Stimulated activated naive CD4-positive, alpha-beta T cell (primary cell): ENCODE results near the gene STMP1.
"Not testable (repeated sequence)": the region's sequence is repeated elsewhere in the genome, so short reads cannot be mapped to it uniquely, and the experiment has no call there.

Source experiments
- DNase-seq, 6 experiments: peaks; one replicate each; lab custom pipeline; 2025; lab: John Stamatoyannopoulos, UW

Gene STMP1

DNA sequence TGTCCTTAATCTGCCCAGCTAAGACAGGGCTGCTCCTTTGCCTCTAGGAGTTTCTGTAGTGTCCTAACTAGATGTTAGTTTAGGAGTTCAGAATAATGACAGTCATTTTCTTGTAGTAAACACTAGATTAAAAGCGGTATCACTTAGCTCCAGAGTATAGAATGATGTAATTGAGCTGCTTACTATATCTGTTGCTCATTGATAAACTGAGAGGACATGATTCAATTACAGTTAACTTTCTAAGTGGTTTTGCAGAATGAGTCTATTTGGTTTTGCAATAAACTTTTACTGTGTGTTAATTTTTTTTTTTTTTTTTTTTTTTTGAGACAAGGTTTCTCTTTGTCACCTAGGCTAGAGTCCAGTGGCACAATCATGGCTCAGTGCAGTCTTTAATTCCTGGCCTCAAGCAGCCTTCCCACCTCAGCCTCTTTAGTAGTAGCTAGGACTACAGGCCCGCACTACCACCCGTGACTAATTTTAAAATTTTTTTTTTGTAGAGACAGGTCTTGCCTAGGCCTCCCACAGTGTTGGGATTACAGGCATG, 1.8 kb downstream of the STMP1 start:
- DNase-seq: peak in 1 of 6 experiments; percentile 1

DNA sequence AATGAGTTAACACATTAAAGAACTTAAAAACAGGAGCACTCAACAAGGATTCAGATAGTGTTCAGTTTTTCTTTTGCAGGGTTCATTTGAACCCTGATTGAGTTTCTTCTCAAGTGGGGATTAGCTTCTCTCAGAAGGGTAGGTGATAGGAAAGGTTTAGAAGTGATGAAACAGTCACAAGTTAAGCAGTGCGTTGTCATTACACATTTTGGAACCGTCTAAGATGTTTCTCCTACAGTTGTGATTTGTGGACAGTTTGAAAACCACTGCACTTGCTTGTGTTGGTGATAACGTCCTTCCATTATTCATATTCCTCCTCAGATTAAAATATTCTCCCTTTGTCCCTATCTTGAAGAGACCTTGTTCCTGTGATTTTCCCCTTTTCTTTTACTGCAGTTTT, 2.7 kb downstream of the STMP1 start:
- DNase-seq: no peak

DNA sequence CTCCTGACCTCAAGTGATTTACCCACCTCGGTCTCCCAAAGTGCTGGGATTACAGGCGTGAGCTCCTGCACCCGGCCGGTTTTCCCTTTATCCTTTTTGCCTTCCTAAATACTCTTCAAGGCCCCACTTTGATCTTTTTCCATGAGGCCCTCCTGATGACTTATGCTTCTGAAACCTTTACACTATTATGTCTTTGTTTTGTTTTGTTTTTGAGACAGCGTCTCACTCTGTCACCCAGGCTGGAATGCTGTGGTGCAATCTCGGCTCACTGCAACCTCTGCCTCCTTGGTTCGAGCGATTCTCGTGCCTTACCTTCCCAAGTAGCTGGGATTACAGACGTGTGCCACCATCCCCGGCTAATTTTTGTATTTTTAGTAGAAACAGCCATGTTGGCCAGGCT, 3.8 kb downstream of the STMP1 start:
- DNase-seq: no peak

DNA sequence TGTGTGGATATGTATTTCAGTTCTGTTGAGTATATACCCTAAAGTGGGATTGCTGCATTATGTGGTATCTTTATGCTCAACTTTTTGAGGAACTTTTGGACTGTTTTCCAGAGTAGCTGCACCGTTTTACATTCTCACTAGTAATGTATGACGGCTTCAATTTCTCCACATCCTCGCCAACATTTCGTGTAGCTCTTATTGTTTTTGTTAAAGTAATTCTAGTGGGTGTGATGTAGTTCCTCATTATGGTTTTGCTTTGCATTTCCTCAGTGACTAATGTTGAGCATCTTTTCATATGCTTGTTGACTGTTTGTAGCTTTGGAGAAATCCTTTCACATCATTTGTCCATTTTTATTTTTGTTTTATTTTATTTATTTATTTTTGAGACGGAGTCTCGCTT, 4.5 kb downstream of the STMP1 start:
- no peak for DNase-seq

DNA sequence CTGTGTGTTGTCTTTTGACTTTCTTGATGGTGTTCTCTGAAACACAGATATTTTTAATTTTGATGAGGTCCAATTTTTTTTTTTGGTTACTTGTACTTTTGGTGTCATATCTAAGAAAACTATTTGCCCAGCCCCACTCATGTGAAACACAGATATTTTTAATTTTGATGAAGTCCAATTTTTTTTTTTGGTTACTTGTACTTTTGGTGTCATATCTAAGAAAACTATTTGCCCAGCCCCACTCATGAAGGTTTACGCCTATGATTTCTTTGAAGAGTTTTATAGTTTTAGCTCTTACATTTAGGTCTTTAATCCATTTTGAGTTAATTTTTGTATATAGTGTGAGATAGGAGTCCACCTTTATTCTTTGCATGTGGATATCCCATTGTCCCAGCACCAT, 5.3 kb downstream of the STMP1 start:
- not testable (repeated sequence) for DNase-seq

DNA sequence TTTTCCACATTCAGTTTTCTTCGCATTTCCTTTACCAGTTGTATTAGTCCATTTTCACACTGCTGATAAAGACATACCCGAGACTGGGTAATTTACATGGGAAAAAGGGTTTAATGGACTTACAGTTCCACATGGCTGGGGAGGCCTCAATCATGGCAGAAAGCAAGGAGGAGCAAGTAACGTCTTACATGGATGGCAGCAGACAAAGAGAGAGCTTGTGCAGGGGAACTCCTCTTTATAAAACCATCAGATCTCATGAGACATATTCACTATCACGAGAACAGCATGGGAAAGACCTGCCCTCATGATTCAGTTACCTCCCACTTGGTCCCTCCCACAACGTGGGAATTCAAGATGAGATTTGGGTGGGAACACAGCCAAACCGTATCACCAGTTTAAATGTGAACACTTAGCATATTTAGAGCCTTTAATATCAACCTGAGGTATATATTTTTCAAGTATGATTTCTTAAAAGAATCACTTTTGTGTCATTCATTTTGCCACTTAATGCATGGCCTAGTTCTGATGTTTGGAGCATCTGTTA, 6.6 kb downstream of the STMP1 start:
- DNase-seq: not testable (repeated sequence)

DNA sequence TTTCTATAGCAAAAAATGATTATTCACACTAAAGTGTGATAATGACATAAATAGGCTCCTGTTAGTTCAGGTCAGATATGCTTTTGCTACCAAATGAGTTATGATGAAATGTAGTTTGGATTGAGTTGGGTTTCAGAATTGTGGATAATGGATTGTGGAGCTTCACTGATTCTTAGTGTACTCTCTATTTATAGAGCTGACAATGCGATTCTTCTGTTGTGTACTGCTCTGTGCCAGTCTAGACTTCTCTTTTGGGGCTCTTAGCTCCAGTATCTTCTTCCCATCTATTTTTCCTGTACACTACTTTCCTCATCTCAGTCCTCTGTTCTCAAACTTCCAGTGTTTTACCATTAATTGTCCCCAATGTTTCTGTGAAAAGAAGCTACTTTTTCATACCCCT, 7.5 kb downstream of the STMP1 start:
- no peak for DNase-seq

DNA sequence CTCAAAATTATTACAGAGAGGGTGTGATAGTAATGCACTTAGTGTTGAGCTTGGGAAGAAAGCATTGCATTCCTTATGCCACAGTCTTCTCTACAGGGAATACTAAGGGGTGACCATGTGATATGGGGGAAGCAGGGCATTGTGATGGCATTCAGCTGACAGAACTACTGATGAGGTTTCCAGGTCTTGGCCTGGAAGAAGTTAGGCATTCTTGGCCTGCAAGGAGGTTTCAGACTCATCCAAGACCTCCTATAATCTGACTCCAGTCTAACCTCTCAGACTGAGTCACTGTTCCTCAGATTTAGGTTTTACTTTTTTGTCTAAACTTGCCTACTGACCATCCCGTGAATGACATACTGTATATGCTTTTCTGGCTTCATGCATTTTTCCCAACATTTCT, 7.9 kb downstream of the STMP1 start:
- no peak for DNase-seq

DNA sequence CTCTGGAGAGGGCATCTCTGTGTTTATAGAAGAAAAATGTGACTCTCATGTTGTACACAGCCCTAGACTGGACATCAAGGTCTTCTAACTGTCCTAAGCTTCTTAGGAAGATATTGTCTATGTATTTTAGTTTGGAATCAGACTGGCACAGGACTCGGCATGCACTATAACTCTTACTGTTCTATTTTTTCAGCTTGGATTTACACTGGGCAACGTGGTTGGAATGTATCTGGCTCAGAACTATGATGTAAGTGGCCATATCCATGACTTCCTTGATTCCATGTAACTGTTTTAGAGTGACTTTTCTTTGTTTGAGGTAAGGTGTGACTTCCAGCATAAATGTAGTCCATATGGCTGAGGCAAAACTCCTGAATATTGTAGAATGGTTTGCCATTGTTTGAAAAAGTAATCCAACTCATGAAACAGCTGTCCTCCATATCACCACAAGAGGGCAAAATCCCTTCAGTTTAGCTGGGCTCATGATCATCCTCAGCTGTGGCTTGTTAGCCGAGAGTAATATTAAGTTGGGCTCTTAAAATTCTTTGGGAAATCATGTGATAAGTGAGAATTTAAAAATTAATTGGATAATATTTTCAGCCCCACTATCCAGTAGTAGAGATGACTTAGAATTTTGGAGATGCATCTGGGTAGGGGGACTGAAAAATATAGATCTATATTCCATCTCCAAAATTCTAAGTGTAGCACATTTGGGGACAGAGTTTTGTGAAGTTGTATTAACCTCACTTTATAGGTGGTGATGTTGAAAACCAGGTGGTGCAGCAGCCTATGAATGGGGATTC, 10.4 kb downstream of the STMP1 start:
- peak in 2 of 6 experiments; percentile 3 to 20 for DNase-seq

DNA sequence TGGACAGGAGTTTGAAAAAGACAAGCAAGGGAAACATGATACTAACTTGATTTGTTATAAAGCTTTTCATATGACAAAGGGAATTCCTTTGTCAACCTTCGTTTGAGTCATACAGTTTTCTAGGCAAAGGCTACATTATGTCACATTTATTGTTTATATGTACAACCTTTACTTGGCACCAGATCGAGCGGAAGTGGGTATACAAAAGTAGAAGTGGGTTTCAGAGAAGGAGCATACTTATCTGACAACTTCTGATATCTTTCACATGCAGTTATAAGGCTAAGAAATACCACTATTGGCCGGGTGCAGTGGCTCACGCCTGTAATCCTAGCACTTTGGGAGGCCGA, 11.0 kb downstream of the STMP1 start:
- DNase-seq: no peak

DNA sequence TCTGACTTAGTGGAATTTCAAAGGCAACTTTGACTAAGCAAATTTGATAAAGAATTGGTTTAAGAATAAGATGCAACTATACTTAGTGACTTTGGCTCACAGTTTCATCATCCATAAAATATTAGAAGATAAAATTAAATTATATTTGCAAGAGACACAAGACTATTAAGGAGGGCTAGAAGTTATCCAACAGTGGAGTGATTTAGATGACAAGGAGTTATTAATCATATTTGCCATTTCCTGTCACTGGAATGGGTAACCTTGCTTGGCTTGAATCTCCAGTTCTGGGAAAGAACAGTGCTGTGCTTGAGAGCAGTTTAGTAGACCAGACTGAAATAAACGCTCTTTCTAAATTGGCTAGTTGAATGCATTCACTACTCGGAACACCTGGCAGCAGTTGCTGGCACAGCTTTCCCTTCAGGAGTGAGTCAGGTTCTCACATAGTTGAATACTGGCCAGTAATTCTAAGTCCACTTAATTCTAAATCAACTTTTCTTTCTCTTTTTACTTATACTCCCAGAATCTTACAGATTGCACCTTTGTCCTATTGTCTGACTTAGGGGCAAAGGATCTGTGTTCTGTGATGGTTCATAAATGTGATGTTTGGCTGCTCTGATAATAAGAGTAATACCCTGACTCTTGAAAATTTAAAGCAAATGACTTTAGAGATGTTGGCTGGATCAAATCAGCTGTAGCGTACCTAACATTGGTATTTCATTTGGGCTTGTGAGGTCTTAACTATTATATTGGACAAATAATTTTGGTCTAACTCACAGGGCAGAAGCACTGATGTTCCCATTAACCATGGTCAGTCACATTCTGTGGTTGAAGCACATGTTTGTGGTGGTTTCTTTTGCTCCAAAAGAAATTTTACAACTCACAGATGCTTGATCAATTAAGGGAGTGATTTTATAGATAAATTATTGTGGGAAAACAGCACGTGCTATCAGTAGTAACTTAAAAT, 16.6 kb downstream of the STMP1 start:
- DNase-seq: no peak

DNA sequence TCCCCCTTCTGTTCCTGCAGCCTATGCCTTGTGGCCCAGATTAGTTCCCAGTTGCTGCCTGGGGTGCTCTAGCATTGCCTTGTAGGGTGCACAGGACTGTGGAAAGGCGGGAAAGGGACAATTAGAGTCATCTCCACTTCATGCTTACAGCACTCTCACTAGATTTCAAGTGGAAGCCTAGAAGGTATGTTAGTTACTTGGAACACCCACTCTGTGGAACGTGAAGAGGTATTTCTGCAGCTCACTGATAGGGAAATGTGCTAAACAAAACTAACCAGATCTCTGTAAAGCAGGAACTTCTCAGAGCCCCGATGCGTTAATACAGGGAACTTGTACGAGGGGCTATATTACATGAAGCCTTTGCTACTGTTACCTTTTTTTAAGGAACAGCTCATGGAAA, 19.4 kb downstream of the STMP1 start:
- DNase-seq: no peak

DNA sequence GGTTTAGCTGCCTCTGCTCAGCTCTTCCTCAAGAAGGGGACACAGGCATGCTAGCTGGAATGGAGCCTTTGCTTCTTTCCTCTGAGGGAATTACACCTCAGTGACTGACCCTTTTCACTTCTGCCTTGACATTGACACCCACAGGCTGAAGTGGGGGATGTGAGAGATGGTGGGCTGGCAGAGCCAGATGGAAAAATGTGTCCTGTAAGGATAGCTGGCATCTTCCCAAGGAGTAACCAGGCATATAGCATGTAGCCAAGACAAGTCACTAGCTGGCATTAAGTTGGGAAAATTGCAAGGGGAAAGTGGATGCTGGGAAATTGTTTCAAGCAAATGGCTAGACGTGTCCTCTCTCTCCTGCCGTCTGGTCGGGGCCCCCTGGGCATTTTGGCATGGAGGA, 19.9 kb downstream of the STMP1 start:
- no peak for DNase-seq

DNA sequence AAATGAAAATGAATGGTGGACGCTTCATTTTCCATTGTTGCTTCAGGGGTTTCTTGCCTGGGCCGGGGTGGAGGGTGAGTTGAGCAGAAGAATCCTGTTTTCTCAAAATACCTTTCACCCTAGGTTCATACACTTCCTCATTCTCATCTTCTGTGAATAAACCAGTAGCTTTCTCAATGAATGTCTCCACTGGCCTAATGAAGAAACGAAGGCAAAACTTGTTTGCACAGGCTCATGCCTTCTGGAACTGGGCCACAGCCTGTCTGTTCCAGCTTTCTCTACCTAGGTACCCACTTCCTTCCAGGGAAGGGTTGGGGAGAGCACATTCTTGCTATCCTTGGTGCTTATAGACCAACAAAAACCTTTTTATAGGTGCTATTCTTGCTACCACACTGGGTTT, 21.3 kb downstream of the STMP1 start:
- DNase-seq: no peak

DNA sequence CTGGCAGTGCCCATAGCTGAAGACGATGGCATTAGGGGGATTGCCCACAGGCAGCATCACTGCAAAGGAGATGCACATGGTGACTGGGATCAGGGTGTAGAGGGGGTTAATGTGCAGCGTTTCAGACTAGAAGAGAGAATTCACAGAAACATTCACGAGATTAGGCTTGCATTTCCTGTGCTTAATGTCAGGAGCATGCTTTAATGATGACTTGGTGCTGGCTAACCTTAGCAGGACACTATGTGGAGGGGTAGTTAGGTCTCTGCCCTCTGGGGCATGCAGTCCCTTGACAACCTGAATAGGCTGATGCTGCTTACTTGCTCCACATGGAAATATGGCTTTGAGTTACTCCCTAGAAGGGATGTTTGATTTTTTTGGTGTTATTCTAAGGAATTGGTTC, 21.8 kb downstream of the STMP1 start:
- DNase-seq: no peak

DNA sequence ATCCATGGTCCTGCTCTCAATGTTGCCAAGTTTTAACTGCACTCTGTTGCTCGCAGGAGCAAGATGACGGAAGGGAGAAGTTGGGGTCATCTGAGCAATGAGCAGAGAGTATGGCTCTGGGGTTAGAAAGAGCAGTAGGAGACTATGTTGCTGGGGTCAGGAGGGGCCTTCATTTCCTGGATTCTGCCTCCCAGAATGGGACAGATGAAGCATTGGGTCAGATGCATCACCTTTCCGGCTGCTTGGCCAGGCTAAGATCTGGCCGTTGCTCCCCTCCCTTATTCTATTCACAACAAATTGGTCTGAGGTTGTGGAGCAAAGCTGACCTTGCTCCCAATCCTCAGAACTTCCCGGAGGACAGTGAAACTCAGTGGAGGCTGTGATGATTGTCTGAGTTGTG, 22.4 kb downstream of the STMP1 start:
- DNase-seq: no peak

DNA sequence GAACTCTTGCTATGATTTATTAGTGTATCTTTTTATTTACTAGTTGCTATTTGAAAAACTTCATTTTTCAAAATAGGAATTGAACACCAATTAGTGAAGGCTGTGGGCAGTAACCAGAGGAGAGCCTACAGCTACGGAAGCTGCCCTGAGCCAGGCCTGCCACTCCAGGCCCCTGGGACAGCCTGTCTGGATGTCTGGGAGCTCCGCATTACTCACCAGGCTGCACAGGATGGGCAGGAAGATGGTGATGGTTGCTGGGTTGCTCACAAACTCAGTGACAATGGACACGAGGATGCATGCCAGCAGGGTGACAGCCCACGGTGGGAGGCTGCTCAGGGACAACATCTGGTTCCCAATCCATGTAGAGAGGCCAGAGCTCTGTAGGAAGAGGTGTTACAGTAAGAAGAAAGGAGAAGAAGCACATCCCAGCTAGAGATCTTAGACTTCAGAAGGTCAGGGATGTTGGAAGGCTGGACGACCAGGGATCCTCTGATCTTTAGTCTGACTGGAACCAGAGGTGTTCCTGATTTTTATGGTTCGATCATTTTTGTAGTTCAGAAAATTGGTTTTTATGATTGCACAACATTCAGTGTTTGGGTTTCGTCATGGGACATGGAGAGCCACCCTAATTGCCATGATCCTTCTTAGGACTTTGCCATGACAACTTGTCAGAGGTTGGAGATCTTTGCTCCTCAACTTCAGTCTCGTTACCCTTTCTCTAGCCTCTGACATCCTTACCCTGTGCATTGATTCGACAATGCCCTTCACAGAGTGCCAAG, 23.2 kb downstream of the STMP1 start:
- DNase-seq: no peak

DNA sequence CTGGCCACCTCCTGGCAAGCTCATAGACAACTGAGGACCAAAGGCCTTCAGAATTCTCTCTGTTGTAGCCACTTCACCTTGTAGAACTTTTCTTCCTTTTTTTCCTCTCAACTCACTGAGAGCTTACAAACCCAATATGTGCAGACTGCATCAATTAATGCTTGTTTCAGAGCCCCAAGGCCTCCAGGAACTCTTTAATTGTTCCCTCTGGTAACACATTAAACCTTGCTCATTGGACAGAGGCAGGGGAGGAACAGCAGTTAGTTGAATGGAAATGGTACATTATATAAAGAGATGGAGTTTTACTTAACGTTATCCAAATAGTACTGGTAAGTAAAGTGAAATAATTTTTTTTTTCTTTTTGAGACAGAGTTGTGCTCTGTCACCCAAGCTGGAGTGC, 25.2 kb downstream of the STMP1 start:
- no peak for DNase-seq

DNA sequence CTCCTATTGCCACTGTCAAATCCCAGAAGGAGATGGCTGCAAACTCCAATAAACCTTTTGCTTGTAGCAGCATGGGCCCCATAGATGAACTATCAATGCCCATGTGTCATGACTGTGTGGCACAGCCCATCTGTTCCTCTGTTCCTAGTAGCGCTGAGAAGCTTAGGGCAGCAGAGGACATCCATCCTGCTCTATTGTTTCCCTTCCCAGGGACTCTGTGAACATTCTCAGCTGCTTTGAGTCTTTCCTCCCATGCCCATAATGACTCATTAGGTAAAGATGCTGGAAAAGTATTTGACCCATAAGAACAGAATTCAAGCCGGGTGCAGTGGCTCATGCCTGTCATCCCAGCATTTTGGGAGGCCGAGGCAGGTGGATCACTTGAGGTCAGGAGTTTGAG, 28.3 kb downstream of the STMP1 start:
- no peak for DNase-seq

DNA sequence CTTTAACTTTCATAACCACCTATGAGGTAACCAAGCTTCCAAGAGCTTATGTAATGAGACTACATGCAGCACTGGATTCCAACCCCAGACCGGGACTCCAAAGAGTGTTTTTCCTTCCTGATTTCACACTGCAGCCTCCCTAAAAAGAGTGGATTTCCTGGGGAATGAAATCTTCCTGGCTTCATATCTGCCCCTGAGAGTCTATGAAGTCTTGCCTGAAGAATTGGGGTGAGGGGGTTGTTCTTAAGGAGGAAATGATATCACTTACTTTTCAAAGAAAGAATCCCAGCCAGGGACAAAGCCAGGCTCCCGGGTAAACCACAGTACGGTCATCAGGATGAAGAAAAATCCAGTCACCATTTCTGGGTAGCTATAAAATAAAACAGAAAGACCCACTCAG, 29.7 kb downstream of the STMP1 start:
- no peak for DNase-seq

DNA sequence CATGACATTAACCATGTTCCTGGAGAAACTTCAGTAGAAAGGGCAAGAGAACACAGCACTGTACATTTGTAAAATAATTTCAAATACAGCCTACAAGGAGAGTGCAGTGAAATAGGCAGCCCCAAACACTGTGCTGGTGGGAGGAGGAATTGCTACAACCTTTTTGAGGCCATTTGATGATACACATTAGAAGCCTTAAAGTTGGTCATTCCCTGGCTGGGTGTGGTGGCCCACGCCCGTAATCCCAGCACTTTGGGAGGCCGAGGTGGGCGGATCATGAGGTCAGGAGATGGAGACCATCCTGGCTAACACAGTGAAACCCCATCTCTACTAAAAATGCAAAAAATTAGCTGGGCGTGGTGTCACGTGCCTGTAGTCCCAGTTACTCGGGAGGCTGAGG, 30.3 kb downstream of the STMP1 start:
- not testable (repeated sequence) for DNase-seq

DNA sequence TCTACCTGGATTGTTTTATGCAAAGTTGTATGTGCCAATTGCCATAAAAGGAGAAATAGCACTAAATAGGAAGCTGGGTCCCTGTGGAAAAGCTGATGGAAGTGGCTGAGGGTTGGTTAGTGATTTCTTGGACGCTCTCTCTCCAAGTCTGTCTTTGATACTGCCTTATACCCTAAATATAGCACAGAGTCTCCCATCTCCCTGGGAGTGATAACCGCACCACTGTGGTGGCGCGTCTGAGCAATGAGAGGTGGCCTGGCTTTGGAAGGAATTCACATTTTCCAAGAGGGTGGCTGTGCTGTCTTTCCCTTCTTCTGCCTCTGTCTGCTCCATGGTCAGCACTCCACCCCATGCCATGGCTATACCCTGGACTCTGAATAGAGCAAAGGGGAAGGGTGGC, 31.2 kb downstream of the STMP1 start:
- no peak for DNase-seq
